OCI-LY3 (cell line): ENCODE results near the gene TMEM132D.

Experiments
- CTCF ChIP-seq: fragments of 200-600, 300-600 bp; sonication (generic); IDR thresholded peaks from 2 replicates; pipeline ENCODE4 v1.5.1; 2014; ENCODE audit warnings: antibody characterized with exemption, low read length, low read depth
- EZH2phosphoT487 ChIP-seq: fragments of 200-600 bp; shearing (Covaris generic); IDR thresholded peaks from 2 replicates; pipeline ENCODE4 v1.6.1; 2018; ENCODE audit warnings: antibody characterized with exemption, mixed run types, low read depth

- TF ChIP-seq CTCF, result no peak
- no peak for TF ChIP-seq EZH2phosphoT487
Observed at GRCh38 chr12:129423041-129423580, 480.7 kb downstream of the TMEM132D start.
